GM18909 (cell line): ENCODE data around the gene SLC6A1.

ENCODE experiments used
- ATAC-seq: cut with Tn5 transposase; IDR thresholded peaks from one replicate; pipeline ENCODE4 v1.9.1; 2021; ENCODE audit warnings: mild to moderate bottlenecking; ENCODE audit not compliant: unreplicated experiment, poor library complexity

SLC6A1 gene

GRCh38 chr3:11085093-11085840 lies 92.7 kb downstream of the SLC6A1 start:
- ATAC-seq: no peak

- ATAC-seq: no peak
Observed at GRCh38 chr3:11086856-11087255, 94.3 kb downstream of the SLC6A1 start.

- ATAC-seq: no peak
Observed at GRCh38 chr3:11088066-11088465, 95.5 kb downstream of the SLC6A1 start.

- no peak for ATAC-seq
Observed at GRCh38 chr3:11088831-11089230, 96.3 kb downstream of the SLC6A1 start.
